ENCODE data around the gene BBC3. TPM values are rescaled to one million over a fixed set of nuclear protein-coding genes. Genes with fewer than 3 reads are reported as not detected.

BBC3 gene
- total RNA-seq, 1 experiment from 2014 or later, result 49.5 TPM

- TF ChIP-seq, protein P1, sequence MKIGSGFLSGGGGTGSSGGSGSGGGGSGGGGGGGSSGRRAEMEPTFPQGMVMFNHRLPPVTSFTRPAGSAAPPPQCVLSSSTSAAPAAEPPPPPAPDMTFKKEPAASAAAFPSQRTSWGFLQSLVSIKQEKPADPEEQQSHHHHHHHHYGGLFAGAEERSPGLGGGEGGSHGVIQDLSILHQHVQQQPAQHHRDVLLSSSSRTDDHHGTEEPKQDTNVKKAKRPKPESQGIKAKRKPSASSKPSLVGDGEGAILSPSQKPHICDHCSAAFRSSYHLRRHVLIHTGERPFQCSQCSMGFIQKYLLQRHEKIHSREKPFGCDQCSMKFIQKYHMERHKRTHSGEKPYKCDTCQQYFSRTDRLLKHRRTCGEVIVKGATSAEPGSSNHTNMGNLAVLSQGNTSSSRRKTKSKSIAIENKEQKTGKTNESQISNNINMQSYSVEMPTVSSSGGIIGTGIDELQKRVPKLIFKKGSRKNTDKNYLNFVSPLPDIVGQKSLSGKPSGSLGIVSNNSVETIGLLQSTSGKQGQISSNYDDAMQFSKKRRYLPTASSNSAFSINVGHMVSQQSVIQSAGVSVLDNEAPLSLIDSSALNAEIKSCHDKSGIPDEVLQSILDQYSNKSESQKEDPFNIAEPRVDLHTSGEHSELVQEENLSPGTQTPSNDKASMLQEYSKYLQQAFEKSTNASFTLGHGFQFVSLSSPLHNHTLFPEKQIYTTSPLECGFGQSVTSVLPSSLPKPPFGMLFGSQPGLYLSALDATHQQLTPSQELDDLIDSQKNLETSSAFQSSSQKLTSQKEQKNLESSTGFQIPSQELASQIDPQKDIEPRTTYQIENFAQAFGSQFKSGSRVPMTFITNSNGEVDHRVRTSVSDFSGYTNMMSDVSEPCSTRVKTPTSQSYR (CRISPR knock-in tag; IDR thresholded peaks at IDR 0.05), result peak; percentile 49; the same call in 1 of the 2 replicates
- no peak for TF ChIP-seq E2F5 (CRISPR knock-in tag; IDR thresholded peaks at IDR 0.05)
- 0 out of 2 replicates have a peak, but pooled peaks have one; percentile 39 for TF ChIP-seq JUN (CRISPR knock-in tag; IDR thresholded peaks at IDR 0.05)
- no peak for TF ChIP-seq PRRX2 (CRISPR knock-in tag; IDR thresholded peaks at IDR 0.05)
- TF ChIP-seq NFE2L1 (CRISPR knock-in tag; IDR thresholded peaks at IDR 0.05), result no peak
- TF ChIP-seq, protein P2, sequence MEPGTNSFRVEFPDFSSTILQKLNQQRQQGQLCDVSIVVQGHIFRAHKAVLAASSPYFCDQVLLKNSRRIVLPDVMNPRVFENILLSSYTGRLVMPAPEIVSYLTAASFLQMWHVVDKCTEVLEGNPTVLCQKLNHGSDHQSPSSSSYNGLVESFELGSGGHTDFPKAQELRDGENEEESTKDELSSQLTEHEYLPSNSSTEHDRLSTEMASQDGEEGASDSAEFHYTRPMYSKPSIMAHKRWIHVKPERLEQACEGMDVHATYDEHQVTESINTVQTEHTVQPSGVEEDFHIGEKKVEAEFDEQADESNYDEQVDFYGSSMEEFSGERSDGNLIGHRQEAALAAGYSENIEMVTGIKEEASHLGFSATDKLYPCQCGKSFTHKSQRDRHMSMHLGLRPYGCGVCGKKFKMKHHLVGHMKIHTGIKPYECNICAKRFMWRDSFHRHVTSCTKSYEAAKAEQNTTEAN (CRISPR knock-in tag; IDR thresholded peaks at IDR 0.05), result no peak
- TF ChIP-seq ZNF396 (CRISPR knock-in tag; IDR thresholded peaks at IDR 0.05; ENCODE audit: borderline replicate concordance), result no peak
- TF ChIP-seq TP53 (CRISPR knock-in tag; IDR thresholded peaks at IDR 0.05), result no peak
Observed at GRCh38 chr19:47228168-47228936, 2.6 kb downstream of the BBC3 start (continued).

DNA sequence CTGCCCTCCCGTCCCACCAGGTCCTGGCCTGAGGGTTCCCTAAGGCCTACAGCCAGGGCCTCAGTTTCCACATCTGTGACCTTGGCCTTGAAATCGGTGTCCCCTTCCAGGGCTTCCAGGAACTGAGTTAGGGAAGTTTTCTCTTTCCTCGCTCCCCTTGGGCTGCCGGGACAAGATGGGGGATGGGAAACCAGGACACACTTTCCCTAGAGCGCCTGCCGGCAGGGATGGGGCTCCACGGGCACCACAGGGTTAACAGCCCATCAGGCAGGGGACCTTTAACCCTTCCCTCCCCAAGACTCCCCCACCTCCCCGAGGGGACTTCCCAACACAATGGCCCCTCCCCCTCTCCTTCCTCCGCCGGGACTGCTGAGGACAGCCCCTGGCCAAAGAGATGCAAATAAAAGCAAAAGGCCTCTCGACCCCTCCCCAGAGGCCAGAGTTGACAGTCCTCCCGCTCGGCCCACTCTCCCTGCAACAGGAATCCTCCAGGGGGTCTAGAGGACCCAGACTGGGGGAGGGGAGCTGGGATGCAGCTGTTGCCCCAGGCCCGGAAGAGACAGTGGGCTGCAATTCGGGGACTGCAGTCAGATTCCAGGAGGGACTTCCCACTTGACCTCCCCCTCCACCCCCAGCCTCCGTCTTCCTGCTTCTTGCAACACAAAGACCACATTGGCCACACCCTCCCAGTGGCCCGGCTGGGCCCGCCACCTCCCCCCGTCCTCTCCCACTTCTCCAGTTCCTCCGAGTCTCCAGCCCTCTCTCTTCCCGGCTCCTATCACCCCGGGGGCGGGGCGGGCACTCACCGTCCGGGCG, 3.4 kb downstream of the BBC3 start:
- peak; percentile 69 for ATAC-seq
- Mint-ChIP-seq H3K4me1 (peaks cover 22% of the 10 kb centered on the region), H3K36me3 (peaks cover 8% of the 10 kb centered on the region), H3K9me3 (no peaks in the 10 kb centered on the region), H3K27ac (peak overlapping the region; percentile 96), H3K27me3 (ENCODE audit: low read depth) (no peaks in the 10 kb centered on the region; the same call in 1 of the 2 replicates), H3K4me3 (peak overlapping the region; percentile 79)
- CTCF ChIA-PET, result interaction anchor here (0.7 to 9.0 kb wide), 6 partner anchors 12 to 47 kb away, joined by 3 to 136 read pairs (median 6); partner anchors contain the start of genes CCDC9 and INAFM1
- POLR2A ChIA-PET, result interaction anchor here (0.6 to 3.9 kb wide), 7 partner anchors 13 to 114 kb away, joined by 3 to 61 read pairs (median 13); partner anchors contain the start of genes CCDC9 and ZC3H4
- DNase-seq (ENCODE audit: low spot score), result peak; percentile 97
- TF ChIP-seq CREM (CRISPR knock-in tag; IDR thresholded peaks at IDR 0.05) (no peak), JAZF1 (CRISPR knock-in tag; IDR thresholded peaks at IDR 0.05) (no peak), HMGXB4 (CRISPR knock-in tag; IDR thresholded peaks at IDR 0.05) (peak; percentile 49; the same call in 1 of the 2 replicates), ZNF121 (CRISPR knock-in tag; IDR thresholded peaks at IDR 0.05) (peak; percentile 89), ZNF671 (CRISPR knock-in tag; IDR thresholded peaks at IDR 0.05) (0 out of 2 replicates have a peak, but pooled peaks have one; percentile 32), GABPB1 (CRISPR knock-in tag; IDR thresholded peaks at IDR 0.05) (no peak), NR1H2 (CRISPR knock-in tag; IDR thresholded peaks at IDR 0.05) (no peak), ESRRA (CRISPR knock-in tag; IDR thresholded peaks at IDR 0.05; ENCODE audit: borderline replicate concordance) (no peak), GRHL2 (CRISPR knock-in tag; IDR thresholded peaks at IDR 0.05; ENCODE audit: insufficient replicate concordance, severe bottlenecking) (no peak), PRRX2 (CRISPR knock-in tag; IDR thresholded peaks at IDR 0.05) (peak; percentile 58; the same call in 1 of the 2 replicates), HMGA2 (CRISPR knock-in tag; IDR thresholded peaks at IDR 0.05) (no peak), ZNF317 (CRISPR knock-in tag; IDR thresholded peaks at IDR 0.05; ENCODE audit: borderline replicate concordance, low read depth) (no peak), ZNF232 (CRISPR knock-in tag; IDR thresholded peaks at IDR 0.05) (no peak), TP53 (CRISPR knock-in tag; IDR thresholded peaks at IDR 0.05) (peak; percentile 85)
- TF ChIP-seq, protein P3, sequence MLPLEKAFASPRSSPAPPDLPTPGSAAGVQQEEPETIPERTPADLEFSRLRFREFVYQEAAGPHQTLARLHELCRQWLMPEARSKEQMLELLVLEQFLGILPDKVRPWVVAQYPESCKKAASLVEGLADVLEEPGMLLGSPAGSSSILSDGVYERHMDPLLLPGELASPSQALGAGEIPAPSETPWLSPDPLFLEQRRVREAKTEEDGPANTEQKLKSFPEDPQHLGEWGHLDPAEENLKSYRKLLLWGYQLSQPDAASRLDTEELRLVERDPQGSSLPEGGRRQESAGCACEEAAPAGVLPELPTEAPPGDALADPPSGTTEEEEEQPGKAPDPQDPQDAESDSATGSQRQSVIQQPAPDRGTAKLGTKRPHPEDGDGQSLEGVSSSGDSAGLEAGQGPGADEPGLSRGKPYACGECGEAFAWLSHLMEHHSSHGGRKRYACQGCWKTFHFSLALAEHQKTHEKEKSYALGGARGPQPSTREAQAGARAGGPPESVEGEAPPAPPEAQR (CRISPR knock-in tag; IDR thresholded peaks at IDR 0.05), result peak; percentile 70; the same call in 1 of the 2 replicates
- TF ChIP-seq, protein P4, sequence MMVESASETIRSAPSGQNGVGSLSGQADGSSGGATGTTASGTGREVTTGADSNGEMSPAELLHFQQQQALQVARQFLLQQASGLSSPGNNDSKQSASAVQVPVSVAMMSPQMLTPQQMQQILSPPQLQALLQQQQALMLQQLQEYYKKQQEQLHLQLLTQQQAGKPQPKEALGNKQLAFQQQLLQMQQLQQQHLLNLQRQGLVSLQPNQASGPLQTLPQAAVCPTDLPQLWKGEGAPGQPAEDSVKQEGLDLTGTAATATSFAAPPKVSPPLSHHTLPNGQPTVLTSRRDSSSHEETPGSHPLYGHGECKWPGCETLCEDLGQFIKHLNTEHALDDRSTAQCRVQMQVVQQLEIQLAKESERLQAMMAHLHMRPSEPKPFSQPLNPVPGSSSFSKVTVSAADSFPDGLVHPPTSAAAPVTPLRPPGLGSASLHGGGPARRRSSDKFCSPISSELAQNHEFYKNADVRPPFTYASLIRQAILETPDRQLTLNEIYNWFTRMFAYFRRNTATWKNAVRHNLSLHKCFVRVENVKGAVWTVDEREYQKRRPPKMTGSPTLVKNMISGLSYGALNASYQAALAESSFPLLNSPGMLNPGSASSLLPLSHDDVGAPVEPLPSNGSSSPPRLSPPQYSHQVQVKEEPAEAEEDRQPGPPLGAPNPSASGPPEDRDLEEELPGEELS (CRISPR knock-in tag; IDR thresholded peaks at IDR 0.05), result no peak; the same call in 1 of the 2 replicates
- TF ChIP-seq, protein P5, sequence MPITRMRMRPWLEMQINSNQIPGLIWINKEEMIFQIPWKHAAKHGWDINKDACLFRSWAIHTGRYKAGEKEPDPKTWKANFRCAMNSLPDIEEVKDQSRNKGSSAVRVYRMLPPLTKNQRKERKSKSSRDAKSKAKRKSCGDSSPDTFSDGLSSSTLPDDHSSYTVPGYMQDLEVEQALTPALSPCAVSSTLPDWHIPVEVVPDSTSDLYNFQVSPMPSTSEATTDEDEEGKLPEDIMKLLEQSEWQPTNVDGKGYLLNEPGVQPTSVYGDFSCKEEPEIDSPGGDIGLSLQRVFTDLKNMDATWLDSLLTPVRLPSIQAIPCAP (CRISPR knock-in tag; IDR thresholded peaks at IDR 0.05), result no peak

Data from WTC11 (cell line).